Measurements from ENCODE around the gene TMEM39A.

DNA sequence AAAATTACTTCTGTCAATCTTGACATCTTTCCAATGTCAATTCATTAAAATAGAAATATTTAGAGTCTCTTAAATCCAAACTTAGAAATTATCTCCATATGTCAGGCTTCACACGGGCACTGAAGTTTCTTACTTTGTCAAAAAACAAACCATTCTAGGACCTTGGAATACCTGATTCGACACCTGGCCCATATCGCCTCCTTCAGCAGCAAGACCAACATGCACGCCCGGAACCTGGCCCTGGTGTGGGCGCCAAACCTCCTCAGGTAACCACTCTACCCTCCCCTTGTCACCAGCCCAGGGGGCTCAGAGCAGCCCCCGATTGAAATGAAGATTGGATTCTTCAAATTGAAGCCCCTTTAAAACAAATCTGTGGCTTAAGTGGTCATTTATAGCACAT, 81.3 kb downstream of the TMEM39A start:
- no peak for TF ChIP-seq POLR2A (IDR thresholded peaks at IDR 0.05)
- TF ChIP-seq, protein P1, sequence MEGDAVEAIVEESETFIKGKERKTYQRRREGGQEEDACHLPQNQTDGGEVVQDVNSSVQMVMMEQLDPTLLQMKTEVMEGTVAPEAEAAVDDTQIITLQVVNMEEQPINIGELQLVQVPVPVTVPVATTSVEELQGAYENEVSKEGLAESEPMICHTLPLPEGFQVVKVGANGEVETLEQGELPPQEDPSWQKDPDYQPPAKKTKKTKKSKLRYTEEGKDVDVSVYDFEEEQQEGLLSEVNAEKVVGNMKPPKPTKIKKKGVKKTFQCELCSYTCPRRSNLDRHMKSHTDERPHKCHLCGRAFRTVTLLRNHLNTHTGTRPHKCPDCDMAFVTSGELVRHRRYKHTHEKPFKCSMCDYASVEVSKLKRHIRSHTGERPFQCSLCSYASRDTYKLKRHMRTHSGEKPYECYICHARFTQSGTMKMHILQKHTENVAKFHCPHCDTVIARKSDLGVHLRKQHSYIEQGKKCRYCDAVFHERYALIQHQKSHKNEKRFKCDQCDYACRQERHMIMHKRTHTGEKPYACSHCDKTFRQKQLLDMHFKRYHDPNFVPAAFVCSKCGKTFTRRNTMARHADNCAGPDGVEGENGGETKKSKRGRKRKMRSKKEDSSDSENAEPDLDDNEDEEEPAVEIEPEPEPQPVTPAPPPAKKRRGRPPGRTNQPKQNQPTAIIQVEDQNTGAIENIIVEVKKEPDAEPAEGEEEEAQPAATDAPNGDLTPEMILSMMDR (IDR thresholded peaks at IDR 0.05): no peak

Measured in Peyer's patch (tissue), 4 donors.